Mesodermal cell (in vitro differentiated cells): ENCODE results near the gene MIDN.

Experiments
- H3K27ac ChIP-seq: 2 replicates; pipeline ENCODE4 v1.7.0; 2013; ENCODE audit warnings: mild to moderate bottlenecking, low read depth, low read length, moderate library complexity; ENCODE audit not compliant: severe bottlenecking
- H3K36me3 ChIP-seq: 2 replicates; pipeline ENCODE4 v1.7.1; 2013; ENCODE audit warnings: mild to moderate bottlenecking, low read length, moderate library complexity; ENCODE audit not compliant: control insufficient read depth, insufficient read depth
- H3K4me1 ChIP-seq: one replicate; pipeline ENCODE4 v1.7.1; 2013; ENCODE audit warnings: mild to moderate bottlenecking, low read length; ENCODE audit not compliant: insufficient read depth, control insufficient read depth, poor library complexity, severe bottlenecking
- H3K4me3 ChIP-seq: 2 replicates; pipeline ENCODE4 v1.7.0; 2013; ENCODE audit warnings: low read length, control low read depth, mild to moderate bottlenecking; ENCODE audit not compliant: insufficient read depth, poor library complexity, severe bottlenecking; ENCODE audit errors: extremely low read depth
- H3K9me3 ChIP-seq: 2 replicates; pipeline ENCODE4 v1.7.1; 2013; ENCODE audit warnings: mild to moderate bottlenecking, low read length, moderate library complexity; ENCODE audit not compliant: control insufficient read depth
- WGBS, 2 experiments: methylation state at CpG; one replicate each; pipeline ENCODE4 v1.1.5; 2013; ENCODE audit warnings: missing lambda C conversion rate in 2 of 2; ENCODE audit not compliant: insufficient coverage in 2 of 2; 5-methylcytosine and 5-hydroxymethylcytosine counted together

The MIDN gene

DNA sequence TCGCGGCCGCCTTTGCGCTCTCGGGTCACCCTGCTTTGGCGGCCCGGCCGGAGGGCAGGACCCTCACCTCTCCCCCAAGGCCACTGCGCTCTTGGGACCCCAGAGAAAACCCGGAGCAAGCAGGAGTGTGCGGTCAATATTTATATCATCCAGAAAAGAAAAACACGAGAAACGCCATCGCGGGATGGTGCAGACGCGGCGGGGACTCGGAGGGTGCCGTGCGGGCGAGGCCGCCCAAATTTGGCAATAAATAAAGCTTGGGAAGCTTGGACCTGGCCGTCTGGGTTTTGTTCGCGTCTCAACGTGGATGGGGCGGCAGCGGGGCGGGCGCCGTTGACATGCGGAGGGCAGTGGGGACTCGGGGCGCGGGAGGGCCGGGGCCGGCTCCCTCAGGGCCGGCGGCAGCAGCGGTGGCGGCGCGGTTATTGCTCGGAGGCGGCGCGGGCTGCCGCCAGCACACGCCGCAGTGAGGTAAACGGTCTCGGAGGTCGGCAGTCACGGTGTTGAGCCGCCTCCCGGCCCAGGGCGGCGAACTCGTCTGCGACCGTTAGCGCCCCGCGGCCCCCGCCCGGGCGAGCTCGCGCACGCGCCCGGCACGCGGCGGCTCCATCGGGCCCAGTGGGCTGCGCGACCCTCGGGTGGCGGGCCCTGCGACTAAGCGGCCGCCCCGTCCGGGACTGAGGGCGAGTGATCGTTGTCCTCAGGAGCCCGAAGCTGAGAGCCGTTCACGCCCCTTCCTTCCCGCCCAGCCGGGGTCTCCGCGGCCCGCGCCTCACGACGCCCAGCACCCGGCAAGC lies 20.0 kb upstream of the MIDN start:
- H3K4me1 ChIP-seq = peaks cover 6% of the 10 kb centered on the region

DNA sequence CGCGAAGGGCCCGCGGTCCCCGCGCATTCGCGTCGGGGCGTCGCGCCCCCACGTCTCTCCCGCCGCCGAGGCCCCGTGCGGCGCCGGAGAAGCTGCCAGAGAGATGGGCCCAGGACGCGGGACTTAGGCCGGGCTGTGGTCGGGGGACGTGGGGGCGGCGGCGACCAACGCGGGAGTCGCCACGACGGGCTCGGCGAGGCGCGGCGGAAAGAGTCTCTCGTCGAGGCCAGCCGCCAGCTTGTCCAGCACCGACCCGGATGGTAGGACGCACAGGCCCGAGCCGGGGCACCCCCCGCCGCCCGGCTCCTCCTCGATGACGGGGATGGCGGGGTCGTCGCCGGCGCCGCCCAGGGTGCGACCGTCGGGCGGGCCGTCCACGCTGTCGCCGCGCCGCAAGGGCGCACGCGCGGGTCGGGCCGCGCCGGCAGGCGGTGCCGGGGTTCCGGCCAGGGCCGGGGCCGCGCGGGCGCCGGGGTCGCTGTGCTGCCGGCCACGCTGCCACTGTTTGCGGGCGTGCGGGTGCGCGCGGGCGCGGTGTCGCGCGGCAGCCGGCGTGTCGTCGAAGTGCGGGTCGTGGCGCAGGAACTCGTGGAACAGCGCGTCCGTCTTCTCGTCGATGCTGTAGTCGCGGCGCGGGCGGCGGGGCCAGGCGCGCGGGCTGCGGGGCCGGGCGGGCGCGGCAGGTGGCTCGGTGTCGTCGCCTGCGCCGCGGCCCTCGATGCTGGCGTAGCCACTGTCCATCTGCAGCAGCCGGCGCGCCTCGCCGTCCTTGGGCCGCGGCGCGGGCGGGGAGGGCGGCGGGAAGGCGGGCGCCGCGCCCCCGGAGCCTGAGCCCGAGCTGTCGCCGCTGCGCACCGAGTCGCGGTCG lies 19.1 kb upstream of the MIDN start:
- Histone ChIP-seq H3K4me1 (peaks cover 6% of the 10 kb centered on the region), H3K9me3 (no peaks in the 10 kb centered on the region), H3K36me3 (peaks cover 58% of the 10 kb centered on the region), H3K4me3 (no peak overlapping the region), H3K27ac (no peak overlapping the region)
- WGBS, 2 experiments = 97 to 98% methylated on average over 125 to 156 of the region's 158 CpGs

More for the DNA sequence above, 20.0 kb upstream of the MIDN start:
- peaks cover 59% of the 10 kb centered on the region for H3K36me3 ChIP-seq
- H3K27ac ChIP-seq = no peak overlapping the region
- WGBS, 2 experiments = 97 to 98% methylated on average over 85 to 90 of the region's 100 CpGs
- no peak overlapping the region for H3K4me3 ChIP-seq
- no peaks in the 10 kb centered on the region for H3K9me3 ChIP-seq

DNA sequence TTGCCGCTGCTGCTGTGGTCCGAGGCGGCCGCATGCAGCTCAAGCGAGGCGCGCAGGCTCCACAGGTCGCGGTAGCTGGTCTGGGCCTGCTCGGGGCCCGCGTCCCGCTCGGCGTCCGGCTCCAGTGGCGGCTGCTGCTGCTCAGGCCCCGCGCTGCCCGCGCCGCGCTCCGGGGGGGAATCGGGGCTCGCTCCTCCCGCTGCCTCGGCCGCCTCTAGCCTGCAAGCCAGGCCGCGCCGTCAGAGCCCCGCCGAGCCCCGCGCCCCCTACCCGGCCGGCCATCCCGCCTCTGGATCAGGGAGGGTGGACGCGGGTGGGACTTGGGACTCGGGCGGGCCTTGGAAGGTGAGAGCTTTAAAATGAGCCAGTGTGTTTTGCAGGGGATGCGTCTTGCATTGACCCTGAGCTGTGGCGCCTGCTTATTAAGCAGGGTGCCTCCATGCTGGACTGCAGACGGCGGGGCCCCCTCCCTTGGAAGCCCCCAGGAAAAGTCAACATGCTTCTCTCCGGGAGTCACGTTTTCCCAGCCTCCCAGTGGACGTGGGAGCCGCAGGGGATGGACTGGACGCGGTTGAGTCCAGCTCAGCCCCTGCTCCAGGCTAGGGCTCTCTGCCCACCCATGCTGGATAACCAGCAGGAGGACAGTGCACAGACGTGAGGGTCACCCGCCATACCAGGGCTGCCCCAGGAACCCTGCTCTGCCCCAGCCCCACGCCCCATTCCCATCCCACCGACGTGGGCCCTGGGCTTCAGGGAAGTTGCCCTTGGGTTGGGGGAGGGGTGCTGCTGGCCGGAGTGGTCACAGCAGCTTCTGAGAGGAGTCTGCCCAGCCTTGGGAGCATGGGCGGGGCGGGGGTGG lies 18.2 kb upstream of the MIDN start:
- H3K4me3 ChIP-seq = no peak overlapping the region
- H3K9me3 ChIP-seq = no peaks in the 10 kb centered on the region
- peaks cover 6% of the 10 kb centered on the region for H3K4me1 ChIP-seq
- peaks cover 55% of the 10 kb centered on the region for H3K36me3 ChIP-seq
- no peak overlapping the region for H3K27ac ChIP-seq
- 96 to 98% methylated on average over 39 to 56 of the region's 61 CpGs for WGBS, 2 experiments

DNA sequence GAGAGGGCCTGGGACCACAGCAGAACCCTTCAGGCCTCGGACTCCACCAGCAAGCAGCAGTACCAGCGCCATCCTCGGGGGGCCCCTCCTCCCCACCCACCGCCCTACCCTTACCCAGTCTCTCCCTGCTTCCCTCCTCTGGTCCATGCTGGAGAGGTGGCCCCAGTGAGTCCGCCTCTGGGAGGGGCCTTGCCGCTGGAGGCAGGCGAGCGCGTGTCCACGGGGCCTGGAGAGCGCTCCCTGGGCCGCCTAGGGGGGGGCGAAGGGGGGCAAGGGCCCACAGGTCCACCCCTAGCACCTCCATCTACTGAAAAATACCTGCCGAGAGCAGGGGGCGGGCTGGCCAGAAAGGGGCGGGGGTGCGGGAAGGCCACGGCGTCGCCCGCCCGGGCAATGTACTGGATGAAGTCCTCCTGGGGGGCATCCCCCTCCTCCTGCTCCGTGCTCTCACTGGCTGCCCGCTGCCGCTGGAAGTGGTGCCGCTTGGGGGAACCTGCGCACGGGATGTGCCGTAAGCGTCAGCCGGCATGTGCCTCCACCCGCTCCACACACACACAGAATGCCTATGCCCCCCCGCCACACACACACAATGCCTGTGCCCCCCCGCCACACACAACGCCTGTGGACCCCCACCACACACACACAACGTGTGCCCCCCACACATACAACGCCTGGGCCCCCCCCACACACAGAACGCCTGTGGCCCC lies 17.4 kb upstream of the MIDN start:
- Histone ChIP-seq H3K36me3 (peaks cover 55% of the 10 kb centered on the region), H3K9me3 (no peaks in the 10 kb centered on the region), H3K27ac (no peak overlapping the region), H3K4me1 (peaks cover 6% of the 10 kb centered on the region), H3K4me3 (no peak overlapping the region)
- 85 to 89% methylated on average over 13 to 29 of the region's 38 CpGs for WGBS, 2 experiments

DNA sequence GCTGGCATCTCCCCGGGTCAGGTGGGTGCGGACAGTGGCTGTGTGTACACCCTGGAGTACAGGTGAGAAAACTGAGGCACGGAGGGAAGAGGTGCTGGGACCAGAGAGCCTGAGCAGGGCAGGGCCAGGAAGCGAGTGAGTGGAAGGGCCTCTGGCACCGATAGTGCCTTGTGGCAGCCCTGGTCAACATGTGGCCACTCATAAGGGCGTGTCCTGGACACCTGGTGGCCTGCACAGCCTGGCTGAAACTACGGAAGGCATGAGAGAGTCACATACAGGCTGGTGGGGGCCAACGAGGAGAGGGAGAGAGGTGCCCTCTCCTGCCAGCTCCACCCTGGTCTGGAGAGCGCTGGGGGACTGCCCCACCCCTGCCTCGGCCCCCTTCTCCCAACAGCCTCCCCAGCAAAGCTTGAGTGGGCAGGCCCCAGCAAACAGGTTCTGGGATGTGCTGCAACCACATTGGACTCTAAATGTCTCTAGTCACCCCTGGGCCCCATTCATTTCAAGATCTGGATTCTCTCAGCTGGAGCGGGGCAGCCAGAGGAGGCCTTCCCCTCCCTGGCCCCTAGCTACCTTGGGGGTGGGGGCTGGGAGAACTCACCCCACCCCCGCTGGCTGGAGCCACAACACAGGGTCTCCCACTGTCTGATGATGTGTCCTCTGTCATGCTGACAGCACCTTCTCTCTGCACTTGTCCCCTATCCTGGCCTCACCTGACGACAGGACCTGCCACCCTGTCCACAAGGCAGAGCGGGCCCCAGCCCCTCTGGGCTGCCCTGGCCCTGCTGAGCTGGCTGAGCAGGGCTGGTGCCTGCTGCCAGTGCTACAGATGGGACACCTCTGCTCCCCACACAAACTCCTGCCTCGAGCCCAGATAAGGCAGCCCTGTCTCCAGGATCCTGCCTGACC lies 16.4 kb upstream of the MIDN start:
- H3K4me1 ChIP-seq = peaks cover 10% of the 10 kb centered on the region
- 93 to 95% methylated on average over 12 to 14 of the region's 15 CpGs for WGBS, 2 experiments
- H3K27ac ChIP-seq = no peak overlapping the region
- H3K4me3 ChIP-seq = no peak overlapping the region
- H3K36me3 ChIP-seq = peaks cover 48% of the 10 kb centered on the region
- no peaks in the 10 kb centered on the region for H3K9me3 ChIP-seq

DNA sequence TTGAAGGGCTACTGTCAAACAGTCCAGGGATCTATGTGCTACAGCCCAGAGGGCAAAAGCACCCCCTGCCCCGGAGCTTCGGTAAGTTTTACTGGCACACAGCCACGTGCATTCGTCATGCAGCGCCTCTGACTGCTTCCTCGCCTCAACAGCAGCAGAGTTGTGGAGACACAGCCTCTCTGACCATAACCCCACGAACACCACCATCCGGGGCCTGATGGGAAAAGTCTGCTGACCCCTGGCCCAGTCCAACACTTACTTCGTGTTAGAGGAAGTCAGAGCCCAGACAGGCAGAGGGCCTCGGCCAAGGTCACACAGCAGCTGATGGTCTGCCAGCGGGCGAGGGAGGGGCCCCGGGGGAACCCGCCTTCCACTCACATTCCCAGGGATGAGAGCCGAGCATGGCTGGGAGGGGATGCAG lies 15.7 kb upstream of the MIDN start:
- WGBS, 2 experiments = 81 to 90% methylated on average over 11 to 15 of the region's 15 CpGs
- peaks cover 42% of the 10 kb centered on the region for H3K36me3 ChIP-seq
- H3K4me1 ChIP-seq = peaks cover 10% of the 10 kb centered on the region
- H3K27ac ChIP-seq = no peak overlapping the region
- H3K9me3 ChIP-seq = no peaks in the 10 kb centered on the region
- H3K4me3 ChIP-seq = no peak overlapping the region

DNA sequence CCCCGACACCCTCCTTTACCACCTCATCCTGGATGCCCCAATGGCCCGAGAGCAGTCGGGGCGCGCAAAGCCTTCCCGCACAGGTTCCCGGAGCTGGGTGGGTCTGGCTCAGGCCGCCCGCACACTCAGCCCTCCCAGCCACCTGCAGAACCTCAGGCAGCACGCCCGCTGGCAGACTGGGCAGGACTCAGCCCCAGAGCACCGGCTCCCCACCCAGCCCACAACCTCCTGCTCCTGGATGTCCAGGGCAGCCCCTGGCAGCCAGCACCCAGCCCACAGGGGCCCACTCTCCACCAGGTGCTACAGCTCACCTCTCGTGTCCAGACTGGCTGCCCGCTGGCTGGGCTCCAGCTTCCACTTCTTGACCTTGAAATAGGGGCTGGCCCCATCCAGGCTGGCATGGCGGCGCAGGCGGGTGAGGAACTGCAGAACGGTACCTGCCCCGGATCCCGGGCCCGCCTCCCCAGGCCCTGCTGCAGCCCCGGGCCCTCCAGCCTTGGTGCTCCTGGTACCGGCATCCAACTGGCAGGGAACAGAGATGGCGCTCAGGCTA lies 15.2 kb upstream of the MIDN start:
- Histone ChIP-seq H3K4me1 (peaks cover 11% of the 10 kb centered on the region), H3K27ac (no peak overlapping the region), H3K36me3 (peaks cover 37% of the 10 kb centered on the region), H3K9me3 (no peaks in the 10 kb centered on the region), H3K4me3 (no peak overlapping the region)
- WGBS, 2 experiments = 95 to 98% methylated on average over 20 to 24 of the region's 24 CpGs

DNA sequence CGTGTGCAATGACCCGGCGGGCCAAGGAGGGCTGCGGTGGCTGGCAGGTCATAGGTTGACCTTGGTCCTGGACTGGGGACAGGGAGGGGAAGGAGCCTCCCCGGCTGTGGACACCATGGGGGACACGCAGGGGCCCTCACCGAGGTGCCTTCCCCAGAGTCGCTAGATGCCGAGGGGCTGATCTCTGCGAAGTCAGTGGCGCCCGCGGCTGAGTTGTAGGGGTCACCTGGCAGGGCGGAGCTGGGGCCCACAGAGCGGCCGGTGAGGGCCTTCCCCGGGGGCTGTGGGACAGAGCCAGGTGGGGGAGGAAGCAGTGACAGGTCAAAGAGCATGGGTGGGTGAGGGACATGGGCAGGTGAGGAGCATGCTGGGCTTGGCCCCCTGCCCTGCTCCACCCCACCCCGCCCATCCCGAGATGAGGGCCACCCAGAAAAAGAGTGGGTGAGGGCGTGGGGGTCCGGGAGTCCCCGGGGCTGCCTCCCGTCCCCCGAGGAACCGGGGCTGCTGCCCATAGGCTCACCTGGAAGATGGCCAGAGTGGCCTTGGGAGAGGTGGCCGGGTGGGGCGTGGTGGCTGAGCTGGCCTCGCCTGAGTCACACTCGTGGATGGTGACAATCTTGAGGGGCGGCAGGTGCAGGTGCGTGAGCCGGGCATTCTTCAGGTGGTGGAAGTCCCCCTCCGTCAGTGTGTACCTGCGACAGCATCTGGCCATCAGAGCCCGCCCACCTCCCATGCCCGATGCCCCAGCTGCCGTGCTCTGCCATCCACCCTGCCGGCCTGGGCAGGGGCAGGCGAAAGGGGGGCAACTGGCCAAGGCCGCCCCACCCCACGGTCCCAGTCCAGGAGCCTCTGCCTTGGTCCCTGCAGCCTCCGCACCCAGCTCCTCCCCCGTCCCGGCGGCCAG lies 14.1 kb upstream of the MIDN start:
- peaks cover 35% of the 10 kb centered on the region for H3K36me3 ChIP-seq
- no peak overlapping the region for H3K27ac ChIP-seq
- H3K4me3 ChIP-seq = no peak overlapping the region
- 98% methylated on average over 41 to 44 of the region's 45 CpGs for WGBS, 2 experiments
- H3K4me1 ChIP-seq = peaks cover 13% of the 10 kb centered on the region
- H3K9me3 ChIP-seq = no peaks in the 10 kb centered on the region
